Stimulated activated naive CD8-positive, alpha-beta T cell treated with anti-CD3 and anti-CD28 coated beads, Interleukin-15, Interleukin-2, amounts not matched to agents 100 ng/mL and 50 ng/mL, for 24 hours (primary cell): ENCODE measurements around the gene SLC9A5.

Source experiments
- H3K27ac Mint-ChIP-seq: one replicate; pipeline ENCODE4 v1.8.0; 2021; ENCODE audit warnings: mild to moderate bottlenecking, mixed read lengths
- H3K27me3 Mint-ChIP-seq: one replicate; pipeline ENCODE4 v1.8.0; 2021; ENCODE audit warnings: mixed read lengths
- H3K36me3 Mint-ChIP-seq: one replicate; pipeline ENCODE4 v1.8.0; 2021; ENCODE audit warnings: low read depth, mixed read lengths
- H3K4me1 Mint-ChIP-seq: one replicate; pipeline ENCODE4 v1.8.0; 2021; ENCODE audit warnings: low read depth, mixed read lengths
- H3K4me3 Mint-ChIP-seq: one replicate; pipeline ENCODE4 v1.8.0; 2021; ENCODE audit warnings: mild to moderate bottlenecking, mixed read lengths
- H3K9me3 Mint-ChIP-seq: one replicate; pipeline ENCODE4 v1.8.0; 2021; ENCODE audit warnings: mixed read lengths

SLC9A5 gene

GRCh38 chr16:67287960-67288359 is 39.2 kb downstream of the SLC9A5 start:
- H3K9me3 Mint-ChIP-seq, result no peaks in the 10 kb centered on the region
- H3K4me3 Mint-ChIP-seq, result no peak overlapping the region
- peaks cover 12% of the 10 kb centered on the region for H3K4me1 Mint-ChIP-seq
- no peak overlapping the region for H3K27ac Mint-ChIP-seq
- H3K27me3 Mint-ChIP-seq, result no peaks in the 10 kb centered on the region
- H3K36me3 Mint-ChIP-seq, result peaks cover 11% of the 10 kb centered on the region

DNA sequence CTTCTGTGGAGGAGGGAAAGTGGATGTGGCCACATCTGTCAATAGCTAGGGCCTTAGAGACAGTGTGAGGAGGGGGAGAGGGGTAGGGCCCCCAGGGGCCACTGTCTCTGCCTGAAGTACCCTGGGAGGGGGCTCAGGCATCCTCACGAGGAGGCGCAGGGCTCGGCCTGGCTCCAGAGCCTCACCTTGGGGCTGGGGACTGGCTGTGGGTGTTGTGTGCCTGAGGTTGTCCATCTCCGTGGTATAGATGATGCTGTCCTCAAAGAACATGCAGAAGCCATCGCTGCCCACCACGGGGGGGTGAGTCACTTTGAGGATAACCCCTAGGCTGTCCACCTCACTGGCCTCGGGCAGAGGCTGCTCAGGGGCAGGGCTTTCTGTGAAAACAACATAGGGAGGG is 42.7 kb downstream of the SLC9A5 start:
- no peaks in the 10 kb centered on the region for H3K9me3 Mint-ChIP-seq
- H3K27me3 Mint-ChIP-seq, result no peaks in the 10 kb centered on the region
- no peak overlapping the region for H3K27ac Mint-ChIP-seq
- H3K36me3 Mint-ChIP-seq, result no peaks in the 10 kb centered on the region
- peaks cover 12% of the 10 kb centered on the region for H3K4me1 Mint-ChIP-seq
- no peak overlapping the region for H3K4me3 Mint-ChIP-seq

- peaks cover 12% of the 10 kb centered on the region for H3K4me1 Mint-ChIP-seq
- H3K27me3 Mint-ChIP-seq, result no peaks in the 10 kb centered on the region
- no peak overlapping the region for H3K4me3 Mint-ChIP-seq
- no peak overlapping the region for H3K27ac Mint-ChIP-seq
- H3K9me3 Mint-ChIP-seq, result no peaks in the 10 kb centered on the region
- no peaks in the 10 kb centered on the region for H3K36me3 Mint-ChIP-seq
These were observed 45.5 kb downstream of the SLC9A5 start for GRCh38 chr16:67294171-67294757.

- Mint-ChIP-seq H3K27me3 (no peaks in the 10 kb centered on the region), H3K4me1 (peaks cover 5% of the 10 kb centered on the region), H3K9me3 (no peaks in the 10 kb centered on the region), H3K4me3 (no peak overlapping the region), H3K36me3 (no peaks in the 10 kb centered on the region), H3K27ac (no peak overlapping the region)
These were observed 46.2 kb downstream of the SLC9A5 start for GRCh38 chr16:67294938-67295361.

DNA sequence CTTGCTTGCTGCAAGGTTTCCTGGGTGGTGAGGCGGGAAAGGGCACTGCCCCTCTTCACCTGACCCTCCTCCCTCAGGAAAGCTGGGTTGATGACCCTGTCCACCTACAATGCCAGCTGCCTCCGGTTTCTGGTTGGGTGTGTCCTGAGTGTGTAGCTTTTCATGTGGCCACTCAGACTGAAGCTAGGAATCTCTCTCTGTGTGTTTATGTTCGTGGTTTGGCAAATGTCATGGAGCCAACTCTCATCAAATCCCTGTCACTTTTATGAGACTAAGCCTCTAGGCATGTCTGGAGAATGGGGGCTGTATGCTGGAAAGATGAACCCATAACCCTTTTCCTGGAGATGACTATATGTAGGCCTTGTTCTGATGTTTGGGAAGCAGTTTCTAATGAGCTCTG is 47.6 kb downstream of the SLC9A5 start:
- Mint-ChIP-seq H3K27me3 (peaks cover 3% of the 10 kb centered on the region), H3K27ac (no peak overlapping the region), H3K4me3 (no peak overlapping the region), H3K36me3 (no peaks in the 10 kb centered on the region), H3K4me1 (no peaks in the 10 kb centered on the region), H3K9me3 (no peaks in the 10 kb centered on the region)

GRCh38 chr16:67298277-67298676 is 49.5 kb downstream of the SLC9A5 start:
- Mint-ChIP-seq H3K36me3 (no peaks in the 10 kb centered on the region), H3K27me3 (peaks cover 5% of the 10 kb centered on the region), H3K4me1 (no peaks in the 10 kb centered on the region), H3K4me3 (no peak overlapping the region), H3K27ac (no peak overlapping the region), H3K9me3 (no peaks in the 10 kb centered on the region)

DNA sequence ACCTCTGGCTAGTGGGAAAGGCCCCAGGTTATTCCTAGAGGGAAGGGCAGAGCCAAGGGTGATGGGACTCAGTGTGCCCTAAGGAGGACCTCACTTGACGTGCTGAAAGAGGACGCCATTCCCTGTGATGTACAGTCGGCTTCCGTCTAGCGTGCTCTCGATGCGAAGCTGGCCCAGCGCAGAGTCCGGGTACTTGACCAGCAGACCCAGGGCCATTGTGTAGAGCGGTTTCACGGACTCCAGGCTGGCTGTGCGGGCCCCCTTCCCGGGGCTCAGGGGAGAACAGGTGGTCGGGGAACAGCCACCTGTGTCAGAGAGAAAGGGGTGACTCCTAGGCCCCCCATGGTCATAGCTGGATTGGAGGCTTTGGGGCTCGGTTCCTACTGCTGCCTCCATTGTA is 50.5 kb downstream of the SLC9A5 start:
- Mint-ChIP-seq H3K4me3 (no peak overlapping the region), H3K36me3 (no peaks in the 10 kb centered on the region), H3K9me3 (no peaks in the 10 kb centered on the region), H3K27me3 (peaks cover 5% of the 10 kb centered on the region), H3K27ac (no peak overlapping the region), H3K4me1 (no peaks in the 10 kb centered on the region)

DNA sequence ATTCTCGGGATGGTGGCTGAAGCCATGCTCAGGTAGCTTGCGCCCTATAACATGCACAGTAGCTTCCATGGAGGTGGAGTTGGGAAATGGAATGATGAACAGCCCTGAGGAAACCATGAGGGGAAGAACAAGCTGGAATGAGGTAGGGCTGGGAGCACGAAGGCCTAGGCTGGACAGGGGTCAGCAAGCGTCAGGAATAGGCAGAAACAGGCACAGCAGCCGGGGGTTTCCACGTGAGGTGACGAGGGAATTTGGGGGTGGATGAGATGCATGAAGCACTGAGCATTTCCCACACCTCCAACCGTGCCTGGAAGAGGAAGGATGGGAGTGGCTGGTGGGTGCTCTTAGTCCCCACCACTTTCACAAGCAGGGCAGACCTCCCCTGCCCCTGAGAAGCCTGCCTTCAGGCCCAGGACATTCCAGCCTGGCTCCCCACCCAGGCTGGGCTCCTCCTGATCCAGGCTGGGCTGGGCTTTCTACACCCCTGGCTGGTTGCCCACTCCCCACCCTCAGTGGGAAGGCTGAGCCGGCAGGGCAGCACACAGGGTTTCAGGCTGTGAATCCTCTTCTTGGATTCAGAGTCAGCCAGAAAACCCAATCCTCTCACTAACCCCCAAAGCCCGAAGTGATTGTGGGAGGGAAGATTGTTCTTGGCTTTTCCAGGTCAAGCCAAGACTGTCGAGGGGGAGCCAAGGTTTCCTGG is 52.5 kb downstream of the SLC9A5 start:
- no peak overlapping the region for H3K27ac Mint-ChIP-seq
- H3K9me3 Mint-ChIP-seq, result no peaks in the 10 kb centered on the region
- H3K4me3 Mint-ChIP-seq, result no peak overlapping the region
- H3K27me3 Mint-ChIP-seq, result peaks cover 5% of the 10 kb centered on the region
- H3K4me1 Mint-ChIP-seq, result no peaks in the 10 kb centered on the region
- H3K36me3 Mint-ChIP-seq, result no peaks in the 10 kb centered on the region

DNA sequence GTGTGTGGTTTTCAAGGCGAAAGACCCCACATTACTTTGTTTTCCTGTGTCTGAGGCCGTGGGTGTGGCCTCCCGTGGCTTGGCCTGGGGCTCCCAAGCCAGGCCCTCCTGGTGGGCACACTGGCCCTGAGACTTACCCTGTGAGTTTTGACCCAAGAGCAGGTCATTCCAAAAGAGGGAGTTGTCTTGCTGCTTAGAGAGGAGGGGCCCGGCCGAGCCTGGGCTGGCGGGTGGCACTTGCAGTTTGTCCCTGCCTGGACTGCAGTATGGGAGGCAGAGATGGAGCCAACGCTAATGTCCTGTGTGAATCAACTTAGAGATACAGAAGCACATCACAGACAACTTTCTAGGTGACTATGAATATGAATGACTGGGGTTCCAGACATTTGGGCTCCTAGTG is 53.3 kb downstream of the SLC9A5 start:
- Mint-ChIP-seq H3K27me3 (peaks cover 5% of the 10 kb centered on the region), H3K4me3 (no peak overlapping the region), H3K4me1 (no peaks in the 10 kb centered on the region), H3K27ac (no peak overlapping the region), H3K36me3 (no peaks in the 10 kb centered on the region), H3K9me3 (no peaks in the 10 kb centered on the region)

DNA sequence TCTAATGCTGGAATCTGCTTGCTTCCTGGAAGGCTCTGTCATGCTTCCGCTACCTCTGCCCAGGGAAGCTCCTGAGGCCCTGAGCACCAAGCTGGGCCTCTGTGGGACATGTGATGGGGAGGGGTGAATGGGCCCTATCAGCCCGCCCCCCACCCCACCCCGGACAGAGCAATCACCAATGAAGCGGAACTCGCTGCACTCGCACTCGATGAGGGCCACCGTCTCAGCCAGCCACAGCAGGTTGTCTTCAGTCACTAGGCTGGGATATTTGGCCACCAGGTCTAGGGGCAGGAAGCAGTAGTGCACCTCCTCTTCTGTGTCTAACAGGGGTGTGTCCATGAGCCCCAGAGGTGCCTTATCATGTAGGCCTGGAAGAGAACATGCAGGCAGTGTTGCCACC is 54.2 kb downstream of the SLC9A5 start:
- Mint-ChIP-seq H3K4me3 (no peak overlapping the region), H3K9me3 (no peaks in the 10 kb centered on the region), H3K4me1 (no peaks in the 10 kb centered on the region), H3K36me3 (no peaks in the 10 kb centered on the region), H3K27ac (no peak overlapping the region), H3K27me3 (peaks cover 5% of the 10 kb centered on the region)

DNA sequence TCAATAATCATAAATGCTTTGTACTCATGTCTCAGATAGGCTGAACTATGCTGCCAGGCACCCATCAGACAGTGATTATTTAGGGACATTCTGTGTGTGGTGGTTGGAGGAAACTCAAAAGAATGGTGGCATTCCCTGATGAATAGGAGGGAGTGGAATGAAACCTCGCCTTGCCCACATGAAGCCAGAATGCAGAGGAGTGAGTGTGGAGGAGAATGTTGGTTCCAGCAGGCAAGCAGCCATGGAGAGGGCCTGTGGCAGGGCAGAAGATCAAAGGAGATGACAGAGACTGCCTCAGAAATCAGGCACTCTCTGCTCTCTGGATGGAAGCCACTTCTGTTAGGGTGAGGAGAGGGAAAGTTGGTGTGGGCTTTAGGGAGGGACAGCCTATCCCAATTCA is 55.2 kb downstream of the SLC9A5 start:
- H3K9me3 Mint-ChIP-seq, result no peaks in the 10 kb centered on the region
- H3K4me1 Mint-ChIP-seq, result peaks cover 5% of the 10 kb centered on the region
- no peak overlapping the region for H3K27ac Mint-ChIP-seq
- H3K4me3 Mint-ChIP-seq, result no peak overlapping the region
- H3K27me3 Mint-ChIP-seq, result peaks cover 5% of the 10 kb centered on the region
- H3K36me3 Mint-ChIP-seq, result no peaks in the 10 kb centered on the region

DNA sequence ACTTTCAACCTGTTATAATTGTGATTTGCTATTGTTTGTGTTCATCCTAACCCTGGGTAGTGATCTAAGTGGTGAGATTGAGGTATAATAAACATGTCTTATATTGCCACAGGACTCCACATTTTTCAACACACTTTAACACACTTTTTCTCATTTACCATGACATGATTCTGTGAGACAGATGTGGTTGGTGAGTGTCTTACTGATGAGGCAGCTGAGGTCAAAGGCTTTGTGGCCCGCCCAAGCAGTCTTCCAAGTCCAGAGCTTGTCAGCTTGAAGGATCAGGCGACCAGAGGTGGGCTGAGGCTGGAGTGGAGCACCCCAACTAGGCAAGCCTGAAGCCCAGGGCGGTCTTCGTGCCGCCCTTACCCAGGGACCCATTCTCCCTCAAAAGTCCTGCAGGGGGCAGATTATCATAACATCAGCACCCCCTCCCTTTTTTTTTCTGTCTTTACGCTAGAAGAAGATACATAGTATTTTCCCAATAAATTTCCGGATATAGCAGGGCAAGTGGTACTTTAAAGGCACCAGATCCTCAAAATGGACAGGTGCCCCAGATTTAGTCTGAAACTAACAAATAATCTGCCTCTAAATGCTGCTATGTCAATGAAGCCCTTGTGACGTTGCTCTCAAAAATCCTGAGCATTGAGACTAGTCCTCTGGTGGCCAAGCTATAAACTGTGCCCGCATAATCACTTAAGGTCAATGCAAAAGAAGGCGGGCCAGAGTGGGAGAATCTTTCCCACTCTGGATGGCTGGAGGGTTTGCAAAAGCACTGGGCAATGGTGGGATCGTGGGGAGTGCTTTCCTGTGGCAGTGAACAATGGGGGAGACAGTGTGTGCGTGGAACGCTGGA is 56.7 kb downstream of the SLC9A5 start:
- H3K9me3 Mint-ChIP-seq, result no peaks in the 10 kb centered on the region
- H3K27ac Mint-ChIP-seq, result no peak overlapping the region
- H3K4me3 Mint-ChIP-seq, result no peak overlapping the region
- peaks cover 5% of the 10 kb centered on the region for H3K27me3 Mint-ChIP-seq
- H3K36me3 Mint-ChIP-seq, result no peaks in the 10 kb centered on the region
- H3K4me1 Mint-ChIP-seq, result peaks cover 17% of the 10 kb centered on the region

GRCh38 chr16:67310561-67310960 is 61.8 kb downstream of the SLC9A5 start:
- H3K27ac Mint-ChIP-seq, result peak overlapping the region; percentile 98
- peaks cover 49% of the 10 kb centered on the region for H3K4me1 Mint-ChIP-seq
- H3K36me3 Mint-ChIP-seq, result no peaks in the 10 kb centered on the region
- H3K27me3 Mint-ChIP-seq, result no peaks in the 10 kb centered on the region
- no peaks in the 10 kb centered on the region for H3K9me3 Mint-ChIP-seq
- no peak overlapping the region for H3K4me3 Mint-ChIP-seq

- Mint-ChIP-seq H3K27me3 (no peaks in the 10 kb centered on the region), H3K27ac (peak overlapping the region; percentile 98), H3K9me3 (no peaks in the 10 kb centered on the region), H3K36me3 (no peaks in the 10 kb centered on the region), H3K4me1 (peaks cover 49% of the 10 kb centered on the region), H3K4me3 (peak overlapping the region; percentile 39)
These were observed 63.1 kb downstream of the SLC9A5 start for GRCh38 chr16:67311607-67312488.
